Right lobe of liver (tissue), 6 donors: ENCODE measurements around the gene SLX4. TPM values are rescaled to one million over a fixed set of nuclear protein-coding genes. Genes with fewer than 3 reads are reported as not detected.
"Not testable (repeated sequence)": the region's sequence is repeated elsewhere in the genome, so short reads cannot be mapped to it uniquely, and the experiment has no call there.

ENCODE experiments used
- ATAC-seq, 4 donors: fragments of 200-7000 bp; cut with Tn5 transposase; one replicate each; pipeline ENCODE4 v1.9.1; 2020; ENCODE audit warnings: mild to moderate bottlenecking in 4 of 4, moderate library complexity in 4 of 4
- DNase-seq, 3 donors: peaks; one replicate each; pipeline ENCODE4 v3.0.0-alpha.2; 2020
- H3K27ac ChIP-seq, 3 donors: fragments of 200-600 bp; one replicate each; pipeline ENCODE4 v1.8.0; 2022
- H3K27me3 ChIP-seq, 2 donors: fragments of 200-600 bp; one replicate each; pipeline ENCODE4 v1.8.0; 2022
- H3K36me3 ChIP-seq, 4 donors: fragments of 200-600 bp; sonication (generic) in 1 of 4; one replicate each; pipeline versions ENCODE4 v1.5.1 to v1.8.0; 2017 to 2022; ENCODE audit warnings: control low read depth in 1 of 4
- H3K4me1 ChIP-seq, 4 donors: fragments of 200-600 bp; sonication (generic) in 1 of 4; one replicate each; pipeline versions ENCODE4 v1.5.1 to v1.8.0; 2017 to 2022; ENCODE audit warnings: control low read depth in 1 of 4
- H3K4me3 ChIP-seq, 3 donors: fragments of 200-600 bp; one replicate each; pipeline ENCODE4 v1.8.0; 2022
- H3K9me3 ChIP-seq, 4 donors: fragments of 200-600 bp; sonication (generic) in 1 of 4; one replicate each; pipeline versions ENCODE4 v1.5.1 to v1.8.0; 2017 to 2022; ENCODE audit warnings: control low read depth in 1 of 4
- CTCF ChIP-seq, 4 donors: fragments of 200-600 bp in 3 of 4; fragments of 450-650 bp in 1 of 4; IDR thresholded peaks; one replicate each; pipeline versions ENCODE4 v1.5.1 to v1.8.0; 2016 to 2022; ENCODE audit warnings: antibody characterized with exemption in 4 of 4, mild to moderate bottlenecking in 2 of 4
- POLR2A ChIP-seq: fragments of 450-650 bp; IDR thresholded peaks from one replicate; pipeline ENCODE4 v1.6.1; 2017; ENCODE audit warnings: antibody characterized with exemption, mild to moderate bottlenecking
- WGBS: methylation state at CpG from one replicate; pipeline ENCODE4 v1.1.6; 2018; ENCODE audit warnings: low coverage, low lambda C conversion rate; ENCODE audit not compliant: insufficient coverage; ENCODE audit errors: missing lambda C conversion rate; 5-methylcytosine and 5-hydroxymethylcytosine counted together
- intact Hi-C, 2 donors: fragments of 100-400 bp; cut with DNase I; formaldehyde crosslinking; loops; one replicate each; pipeline versions ENCODE4 v1.11.2 to v1.14.1; 2022
- long read RNA-seq: library from polyadenylated mRNA; unstranded; transcript quantifications from one replicate; pipeline ENCODE4 v2.0.0, GENCODE V29; 2019
- total RNA-seq, 6 experiments: library from RNA; depleted of rRNA in 2 of 6; stranded (reverse); fragments of >200 nt in 2 of 6; fragmentation: NEBNext Ultra II Directional in 3 of 6; extraction: Animal tissue kit (Norgen Biotek cat#: 25700) in 3 of 6; gene quantifications; one replicate each; pipeline versions ENCODE4 v1.1.0 to v1.2.4, GENCODE V29; 2016 to 2023
- donor health status: DM: no; HTN: yes; CAD: no.
- donor health status: DM: no; HTN: no; CAD: no.
- donor health status: DM: no; HTN: no; CAD: no.
- donor health status: DM: no; HTN: yes; CAD: no.
- donor health status: DM: no; HTN: yes; CAD: no.

Gene SLX4
- total RNA-seq, result 1 to 10 TPM; 1.8 to 2.9 (median 2.2) TPM
- long read RNA-seq, result 0 reads

- ATAC-seq (peak; percentile 90 to 93 (median 92)), DNase-seq (peak; percentile 91 to 94 (median 94))
- intact Hi-C loops, result no loop called here
- H3K27ac ChIP-seq, result peak within 1 kb of the TSS; percentile 76 to 88 (median 85)
- TF ChIP-seq POLR2A (peak; percentile 90), CTCF (IDR thresholded peaks at IDR 0.05) (no peak)
- WGBS, result under 1% methylated on average over 41 of the region's 86 CpGs
- H3K4me1 ChIP-seq, result peaks cover 0 to 37% (median 5%) of the 10 kb centered on the region in 4 donors
- H3K4me3 ChIP-seq, result peak within 1 kb of the TSS; percentile 91 to 99 (median 96)
- H3K9me3 ChIP-seq, result no peaks in the 10 kb centered on the region
- no peaks in the 10 kb centered on the region for H3K36me3 ChIP-seq
- no peaks in the 10 kb centered on the region for H3K27me3 ChIP-seq
Measured at GRCh38 chr16:3611146-3611975, at the start of gene SLX4. SLX4 (minus strand) TSS chr16:3611606; CDS start chr16:3608964, 2,642 bp downstream.

- no peaks in the 10 kb centered on the region for H3K4me1 ChIP-seq
- H3K27ac ChIP-seq, result no peak overlapping the region
- no peaks in the 10 kb centered on the region for H3K27me3 ChIP-seq
- H3K4me3 ChIP-seq, result no peak overlapping the region
- 72% methylated on average over 3 of the region's 3 CpGs for WGBS
- DNase-seq (no peak), ATAC-seq (no peak)
- peaks cover 0 to 73% (median 31%) of the 10 kb centered on the region in 4 donors for H3K36me3 ChIP-seq
- H3K9me3 ChIP-seq, result no peaks in the 10 kb centered on the region
- intact Hi-C loops, result no loop called here
- TF ChIP-seq CTCF (IDR thresholded peaks at IDR 0.05) (no peak), POLR2A (no peak)
Measured at GRCh38 chr16:3659251-3659650, 47.8 kb upstream of the SLX4 start.

- intact Hi-C loops, result no loop called here
- ATAC-seq (peak in 1 of 4 donors; percentile 5), DNase-seq (peak in 2 of 3 donors; percentile 43 to 45)
- H3K4me3 ChIP-seq, result no peak overlapping the region
- no peaks in the 10 kb centered on the region for H3K4me1 ChIP-seq
- H3K9me3 ChIP-seq, result no peaks in the 10 kb centered on the region
- 90% methylated on average over 2 of the region's 42 CpGs for WGBS
- no peak overlapping the region for H3K27ac ChIP-seq
- peaks cover 0 to 59% (median 27%) of the 10 kb centered on the region in 4 donors for H3K36me3 ChIP-seq
- TF ChIP-seq CTCF (IDR thresholded peaks at IDR 0.05), result no peak
- no peak for TF ChIP-seq POLR2A
- H3K27me3 ChIP-seq, result no peaks in the 10 kb centered on the region
Measured at GRCh38 chr16:3656491-3657468, 45.4 kb upstream of the SLX4 start.

- H3K27ac ChIP-seq, H3K4me3 ChIP-seq, H3K9me3 ChIP-seq, ATAC-seq, H3K27me3 ChIP-seq, DNase-seq, intact Hi-C loops, H3K4me1 ChIP-seq: not testable (repeated sequence)
- peaks cover 0 to 53% (median 21%) of the 10 kb centered on the region in 4 donors for H3K36me3 ChIP-seq
- WGBS, result no CpG with 5 or more reads among the region's 10 CpGs
Measured at GRCh38 chr16:3656160-3656490, 44.7 kb upstream of the SLX4 start.
